Measurements from ENCODE around the gene HYOU1.
"Not testable (repeated sequence)": the region's sequence is repeated elsewhere in the genome, so short reads cannot be mapped to it uniquely, and the experiment has no call there.

Gene HYOU1, protein sequence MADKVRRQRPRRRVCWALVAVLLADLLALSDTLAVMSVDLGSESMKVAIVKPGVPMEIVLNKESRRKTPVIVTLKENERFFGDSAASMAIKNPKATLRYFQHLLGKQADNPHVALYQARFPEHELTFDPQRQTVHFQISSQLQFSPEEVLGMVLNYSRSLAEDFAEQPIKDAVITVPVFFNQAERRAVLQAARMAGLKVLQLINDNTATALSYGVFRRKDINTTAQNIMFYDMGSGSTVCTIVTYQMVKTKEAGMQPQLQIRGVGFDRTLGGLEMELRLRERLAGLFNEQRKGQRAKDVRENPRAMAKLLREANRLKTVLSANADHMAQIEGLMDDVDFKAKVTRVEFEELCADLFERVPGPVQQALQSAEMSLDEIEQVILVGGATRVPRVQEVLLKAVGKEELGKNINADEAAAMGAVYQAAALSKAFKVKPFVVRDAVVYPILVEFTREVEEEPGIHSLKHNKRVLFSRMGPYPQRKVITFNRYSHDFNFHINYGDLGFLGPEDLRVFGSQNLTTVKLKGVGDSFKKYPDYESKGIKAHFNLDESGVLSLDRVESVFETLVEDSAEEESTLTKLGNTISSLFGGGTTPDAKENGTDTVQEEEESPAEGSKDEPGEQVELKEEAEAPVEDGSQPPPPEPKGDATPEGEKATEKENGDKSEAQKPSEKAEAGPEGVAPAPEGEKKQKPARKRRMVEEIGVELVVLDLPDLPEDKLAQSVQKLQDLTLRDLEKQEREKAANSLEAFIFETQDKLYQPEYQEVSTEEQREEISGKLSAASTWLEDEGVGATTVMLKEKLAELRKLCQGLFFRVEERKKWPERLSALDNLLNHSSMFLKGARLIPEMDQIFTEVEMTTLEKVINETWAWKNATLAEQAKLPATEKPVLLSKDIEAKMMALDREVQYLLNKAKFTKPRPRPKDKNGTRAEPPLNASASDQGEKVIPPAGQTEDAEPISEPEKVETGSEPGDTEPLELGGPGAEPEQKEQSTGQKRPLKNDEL

DNA sequence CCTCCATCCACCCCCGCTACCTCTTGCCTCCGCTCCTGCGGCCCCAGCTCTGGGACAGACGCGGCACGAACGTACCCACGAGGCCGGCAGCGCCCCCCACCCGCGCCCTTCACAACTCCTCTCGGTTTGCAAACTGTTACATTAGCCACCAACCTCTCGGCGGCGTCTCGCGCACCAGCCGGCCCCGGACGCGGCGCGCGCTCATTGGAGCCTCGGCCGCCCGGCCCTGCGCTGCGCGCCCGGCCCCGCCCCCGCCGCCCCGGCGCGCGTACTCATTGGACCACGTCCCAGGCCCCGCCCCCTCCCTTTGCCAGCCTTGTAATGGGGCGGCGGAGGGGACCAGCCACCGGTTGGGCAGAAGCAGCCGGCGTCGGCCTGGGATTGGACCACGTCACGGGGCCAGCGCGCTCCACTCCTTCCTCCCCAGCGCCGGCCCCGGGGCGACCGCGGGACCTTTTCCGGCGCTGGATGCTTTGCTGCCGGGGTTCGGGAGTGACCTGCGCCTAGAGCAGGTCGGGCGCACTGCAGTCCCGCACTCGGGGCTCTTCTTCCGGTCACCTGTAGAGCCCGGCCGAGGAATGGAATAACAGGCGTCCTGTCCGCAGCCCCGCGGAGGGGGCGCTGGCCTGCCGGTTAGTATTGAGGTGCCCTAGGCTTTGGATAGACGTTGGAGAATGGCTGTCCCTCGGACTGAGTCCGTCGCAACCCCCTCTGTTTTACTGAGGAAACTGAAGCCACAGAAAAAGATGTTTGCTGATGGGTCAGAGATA, at the start of gene HYOU1:
TSS of gene HYOU1 (minus strand) at position 206 of the 770 bp plus-strand sequence. CDS start 1,045 bp downstream, outside the sequence.
- DNase-seq, result peak; percentile 99

DNA sequence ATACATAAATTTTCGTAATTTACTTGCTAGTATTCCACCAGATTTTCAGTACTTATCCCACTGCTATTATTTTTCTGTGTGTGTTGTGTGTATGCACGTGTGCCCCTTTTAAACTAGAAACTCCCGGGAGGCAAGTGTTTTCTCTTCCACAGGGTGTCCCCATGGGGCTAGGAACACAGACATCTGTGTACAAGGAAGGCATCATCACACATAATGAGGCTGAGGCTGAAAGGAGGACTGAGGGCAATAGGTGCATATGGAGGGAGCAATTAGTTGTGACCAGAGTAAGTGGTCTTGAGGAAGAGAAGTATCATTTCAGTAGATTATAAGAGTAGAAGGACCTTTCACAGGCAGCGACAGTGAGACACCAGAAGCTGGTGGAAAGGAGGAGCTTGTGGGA, 46.8 kb upstream of the HYOU1 start:
- DNase-seq, result peak; percentile 61

DNA sequence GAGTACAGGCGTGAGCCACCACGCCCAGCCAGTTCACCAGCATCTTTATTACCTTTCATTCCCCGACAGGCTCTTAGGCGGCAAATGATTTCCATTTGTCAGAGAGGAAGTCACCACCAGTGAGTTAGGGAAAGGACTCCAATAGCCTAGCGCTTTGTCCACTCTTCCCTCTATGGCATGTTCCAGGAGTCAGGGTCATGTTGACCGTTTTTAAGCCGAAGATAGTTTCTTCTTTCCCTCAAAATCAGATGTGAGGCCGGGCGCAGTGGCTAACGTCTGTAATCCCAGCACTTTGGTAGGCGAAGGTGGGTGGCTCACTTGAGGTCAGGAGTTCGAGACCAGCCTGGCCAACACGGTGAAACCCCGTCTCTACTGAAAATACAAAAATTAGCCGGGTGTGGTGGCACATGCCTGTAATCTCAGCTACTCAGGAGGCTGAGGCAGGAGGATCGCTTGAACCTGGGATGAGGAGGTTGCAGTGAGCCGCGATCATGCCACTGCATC, 46.2 kb upstream of the HYOU1 start:
- not testable (repeated sequence) for DNase-seq

DNA sequence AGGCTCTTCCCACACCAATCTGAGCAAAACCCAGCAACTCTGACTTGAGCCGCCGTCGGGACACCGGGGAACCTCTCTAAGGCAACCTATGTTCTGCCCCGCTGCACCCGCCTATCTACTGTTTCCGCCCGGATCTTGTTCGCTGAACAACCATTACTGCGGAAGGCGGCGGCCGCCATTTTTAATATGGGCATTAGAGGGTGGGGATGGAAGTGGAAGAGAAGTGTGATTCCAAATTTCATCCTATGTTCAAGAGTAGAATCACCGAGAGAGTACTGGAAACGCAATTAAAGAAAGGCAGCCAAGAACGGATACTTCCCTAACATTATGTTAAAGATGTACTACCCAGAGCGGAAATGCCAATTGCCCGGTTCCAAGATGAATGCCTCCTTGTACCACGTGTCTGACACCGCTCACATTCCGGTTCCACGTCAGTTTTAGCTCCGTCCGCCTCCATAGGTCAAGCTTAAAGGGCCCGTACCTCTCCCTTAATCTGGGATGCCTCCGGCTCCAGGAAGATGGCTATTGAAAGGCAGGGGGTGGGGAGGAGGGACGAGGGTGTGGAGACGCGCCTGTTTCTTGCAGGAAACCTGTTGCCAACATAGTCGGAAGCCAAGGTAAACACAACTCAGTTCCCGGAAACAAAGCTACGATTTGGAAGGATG, 44.9 kb upstream of the HYOU1 start, which contains the start of gene DPAGT1:
TSS of gene DPAGT1 (minus strand) at position 95 of the 665 bp plus-strand sequence. CDS start 198 bp downstream, outside the sequence.
- DNase-seq, result peak; percentile 97

DNA sequence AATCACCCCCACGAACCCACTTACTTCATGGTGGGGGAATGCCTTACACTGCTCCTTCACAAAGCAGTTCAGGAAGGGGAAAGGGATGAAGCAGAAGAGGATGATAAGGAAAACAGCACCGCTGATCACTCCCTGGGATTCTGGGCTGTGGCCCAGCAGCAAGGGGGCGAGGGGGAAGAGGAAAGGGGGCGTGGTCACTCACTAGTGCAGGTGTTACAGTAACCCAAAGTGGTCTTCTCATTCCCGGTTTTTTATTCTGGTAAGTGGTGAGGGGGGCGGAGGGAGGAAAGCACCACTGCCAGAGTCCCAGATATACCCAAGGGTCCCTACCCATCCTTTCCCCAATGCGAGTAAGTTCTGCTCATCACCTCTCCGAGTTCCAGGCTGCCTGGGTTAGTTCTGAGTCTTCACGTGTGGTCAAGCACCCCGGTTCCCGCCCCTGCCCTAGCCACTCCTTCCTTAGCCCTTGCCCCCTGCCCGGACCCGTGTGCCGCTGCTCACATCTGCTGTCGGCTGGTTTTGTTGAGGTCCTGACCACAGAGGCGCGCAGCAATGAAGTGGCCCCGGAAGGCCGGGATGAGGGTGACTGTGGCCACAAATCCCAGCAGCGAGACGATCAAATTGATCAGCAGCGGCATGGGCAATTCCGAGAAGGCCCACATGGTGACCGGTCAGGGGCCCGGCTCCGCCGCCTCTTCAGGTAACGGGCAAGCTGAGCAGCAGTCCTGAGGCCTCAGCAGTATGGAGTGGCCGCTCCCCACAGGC, 44.2 kb upstream of the HYOU1 start:
- DNase-seq, result peak; percentile 66

DNA sequence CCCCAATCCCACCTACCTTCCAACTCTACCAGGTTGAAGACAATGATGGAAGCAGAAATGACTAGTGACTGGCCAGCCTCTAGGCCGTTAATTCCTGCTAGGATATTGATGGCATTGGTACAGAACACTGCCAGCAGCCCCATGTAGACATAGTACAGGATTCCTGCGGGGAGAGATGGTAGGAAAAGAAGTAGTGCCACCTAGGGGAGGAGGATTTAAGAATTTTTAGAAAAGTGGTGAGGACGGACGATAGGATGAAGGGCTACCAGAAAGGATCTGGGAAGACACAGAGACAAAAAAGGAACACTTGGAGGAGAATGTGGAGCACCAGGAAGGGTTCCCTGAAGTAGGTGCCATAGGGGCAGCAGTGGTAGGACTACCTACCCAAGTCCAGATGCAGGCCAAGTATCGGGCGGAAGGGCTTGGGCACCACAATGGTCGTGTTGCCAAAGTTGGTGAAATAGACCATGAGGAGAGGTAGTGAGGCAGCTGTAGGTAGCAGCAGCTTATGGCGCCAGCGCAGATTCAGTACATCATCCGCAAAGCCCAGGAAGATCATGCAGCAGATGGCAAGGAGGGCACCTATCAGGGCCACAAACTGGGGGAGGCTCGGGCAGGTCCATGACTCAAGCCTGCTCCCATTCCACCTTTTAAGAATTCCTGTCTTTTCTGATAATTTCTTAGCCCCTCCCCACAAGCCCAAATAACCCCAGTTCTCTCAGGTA, 43.4 kb upstream of the HYOU1 start:
- DNase-seq, result peak; percentile 76

DNA sequence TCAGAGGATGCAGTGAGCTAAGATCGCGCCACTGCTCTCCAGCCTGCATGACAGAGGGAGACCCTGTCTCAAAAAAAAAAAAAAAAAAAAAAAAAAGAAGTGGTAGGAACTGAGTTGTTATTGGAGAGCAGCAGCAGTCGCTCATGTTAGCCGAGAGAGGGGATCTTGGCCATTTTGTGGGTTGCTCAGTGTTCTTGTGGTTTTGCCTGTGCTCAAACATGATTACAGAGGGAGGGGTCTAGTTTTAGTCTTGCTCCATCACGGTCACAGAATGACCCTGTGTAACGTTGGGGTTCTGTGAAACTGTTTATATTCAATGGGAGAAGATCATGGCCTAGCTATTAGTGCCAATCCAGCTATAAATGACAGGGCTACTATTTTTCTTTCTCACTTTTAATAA, 42.7 kb upstream of the HYOU1 start:
- peak; percentile 91 for DNase-seq

DNA sequence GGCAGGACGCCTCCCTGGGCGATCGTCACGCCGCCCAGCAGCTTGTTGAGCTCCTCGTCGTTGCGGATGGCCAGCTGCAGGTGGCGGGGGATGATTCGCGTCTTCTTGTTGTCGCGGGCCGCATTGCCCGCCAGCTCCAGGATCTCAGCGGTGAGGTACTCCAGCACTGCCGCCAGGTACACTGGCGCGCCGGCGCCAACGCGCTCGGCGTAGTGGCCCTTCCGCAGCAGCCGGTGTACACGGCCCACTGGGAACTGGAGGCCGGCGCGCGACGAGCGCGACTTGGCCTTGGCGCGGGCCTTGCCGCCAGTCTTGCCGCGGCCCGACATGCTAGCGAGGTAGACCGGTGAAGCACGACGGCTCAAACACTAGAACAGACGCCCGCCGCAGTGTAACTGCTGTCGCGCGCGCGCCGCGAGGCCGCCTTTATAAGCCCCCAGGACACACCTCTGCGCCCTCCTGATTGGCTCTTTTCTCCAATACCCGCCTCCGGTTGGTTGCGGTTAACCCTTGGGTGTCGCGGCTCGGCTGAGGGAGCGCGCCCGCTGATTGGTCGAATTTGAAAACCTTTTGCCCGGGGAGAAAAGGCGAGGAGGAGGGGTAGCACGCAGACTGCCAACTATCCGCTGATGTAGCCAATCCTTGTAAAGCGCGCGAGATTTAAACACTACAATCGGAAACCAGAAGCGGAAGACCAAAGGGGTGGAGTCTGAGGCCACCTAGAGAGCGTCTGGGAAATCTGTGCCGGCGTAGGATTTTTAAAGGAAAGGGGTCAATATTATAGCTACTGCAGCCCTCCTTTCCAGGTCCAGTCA, 38.3 kb upstream of the HYOU1 start:
- DNase-seq, result peak; percentile 100

DNA sequence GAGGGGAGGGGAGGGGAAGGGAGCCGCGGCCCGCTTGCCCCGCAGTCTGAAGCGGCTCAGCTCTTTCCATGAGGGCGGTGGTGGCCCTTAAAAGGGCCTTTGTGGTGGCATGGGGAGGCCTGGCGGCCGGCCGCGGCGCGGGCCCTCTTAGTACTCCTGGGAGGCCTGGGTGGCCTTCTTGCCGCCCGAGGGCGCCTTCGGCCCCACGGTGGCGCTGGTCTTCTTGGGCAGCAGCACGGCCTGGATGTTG, 37.7 kb upstream of the HYOU1 start:
- peak; percentile 87 for DNase-seq

DNA sequence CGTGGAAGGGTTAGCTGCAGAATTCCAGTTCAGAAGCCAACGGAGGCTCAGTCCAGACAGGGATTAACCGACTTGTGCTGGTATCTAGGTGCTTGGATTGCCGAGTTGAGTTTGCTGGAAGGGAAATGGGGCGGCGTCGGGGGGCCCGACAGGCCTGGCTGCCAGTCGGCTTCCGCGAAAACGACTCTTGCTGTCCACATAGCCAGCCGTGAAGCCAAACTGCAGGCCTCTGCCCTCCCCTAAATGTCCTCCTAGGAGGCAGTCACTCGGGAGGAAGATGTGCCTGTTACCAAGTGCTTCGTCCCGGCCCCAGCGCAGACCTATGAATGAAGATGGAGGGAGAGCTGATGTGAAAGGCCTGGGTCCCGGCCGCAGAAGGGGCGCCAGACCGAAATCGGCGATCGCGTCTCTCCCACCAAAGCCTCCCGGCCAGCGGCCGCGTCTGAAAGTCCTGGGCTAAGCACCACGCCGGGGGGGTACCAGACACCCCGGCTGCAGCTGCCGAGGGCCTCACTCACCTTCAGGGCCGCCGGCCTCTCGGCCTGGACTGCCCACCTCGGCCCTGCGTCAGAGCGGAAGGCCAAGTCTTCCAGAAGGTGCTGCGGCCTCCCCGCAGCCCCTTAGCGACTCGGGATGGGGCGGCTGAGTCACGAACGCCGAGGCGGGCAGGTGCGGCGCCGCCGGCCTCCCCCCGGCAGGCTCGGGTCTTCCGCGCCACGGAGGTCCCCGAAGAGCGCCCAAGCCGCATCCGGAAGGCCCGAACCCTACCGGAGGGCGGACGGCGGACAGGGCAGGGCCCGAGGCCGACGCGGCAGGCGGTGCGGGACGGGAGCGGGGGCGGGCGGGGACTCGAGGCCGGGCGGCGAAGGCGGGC, 37.2 kb upstream of the HYOU1 start:
- DNase-seq, result peak; percentile 60

DNA sequence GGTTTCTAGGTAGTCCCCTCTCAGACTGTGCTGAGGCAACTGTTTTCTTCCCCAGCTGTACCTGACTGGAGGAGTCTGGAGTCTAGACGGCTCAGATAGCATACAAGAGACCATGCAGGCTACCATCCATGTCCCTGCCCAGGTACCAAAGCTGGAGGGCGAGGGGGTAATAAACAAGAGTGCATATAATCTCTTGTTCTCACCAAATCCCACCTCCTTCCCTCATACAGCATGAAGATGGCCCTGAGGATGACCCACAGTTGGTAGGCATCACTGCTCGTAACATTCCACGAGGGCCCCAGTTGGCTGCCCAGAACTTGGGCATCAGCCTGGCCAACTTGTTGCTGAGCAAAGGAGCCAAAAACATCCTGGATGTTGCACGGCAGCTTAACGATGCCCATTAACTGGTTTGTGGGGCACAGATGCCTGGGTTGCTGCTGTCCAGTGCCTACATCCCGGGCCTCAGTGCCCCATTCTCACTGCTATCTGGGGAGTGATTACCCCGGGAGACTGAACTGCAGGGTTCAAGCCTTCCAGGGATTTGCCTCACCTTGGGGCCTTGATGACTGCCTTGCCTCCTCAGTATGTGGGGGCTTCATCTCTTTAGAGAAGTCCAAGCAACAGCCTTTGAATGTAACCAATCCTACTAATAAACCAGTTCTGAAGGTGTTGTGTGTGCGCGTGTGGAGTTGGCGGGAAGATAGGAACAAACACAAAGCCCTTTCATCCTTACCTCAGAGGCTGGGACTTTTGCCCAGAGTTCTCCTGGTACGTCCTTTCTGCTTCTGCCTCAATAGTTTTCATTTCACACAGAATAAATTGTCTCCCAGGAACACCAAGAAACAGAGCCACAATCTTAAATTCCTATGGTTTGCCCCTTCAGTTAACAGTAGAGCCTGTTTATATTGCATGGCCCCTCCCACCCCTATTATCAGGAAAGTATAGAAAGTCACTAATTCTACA, 36.2 kb upstream of the HYOU1 start:
- DNase-seq, result peak; percentile 50

DNA sequence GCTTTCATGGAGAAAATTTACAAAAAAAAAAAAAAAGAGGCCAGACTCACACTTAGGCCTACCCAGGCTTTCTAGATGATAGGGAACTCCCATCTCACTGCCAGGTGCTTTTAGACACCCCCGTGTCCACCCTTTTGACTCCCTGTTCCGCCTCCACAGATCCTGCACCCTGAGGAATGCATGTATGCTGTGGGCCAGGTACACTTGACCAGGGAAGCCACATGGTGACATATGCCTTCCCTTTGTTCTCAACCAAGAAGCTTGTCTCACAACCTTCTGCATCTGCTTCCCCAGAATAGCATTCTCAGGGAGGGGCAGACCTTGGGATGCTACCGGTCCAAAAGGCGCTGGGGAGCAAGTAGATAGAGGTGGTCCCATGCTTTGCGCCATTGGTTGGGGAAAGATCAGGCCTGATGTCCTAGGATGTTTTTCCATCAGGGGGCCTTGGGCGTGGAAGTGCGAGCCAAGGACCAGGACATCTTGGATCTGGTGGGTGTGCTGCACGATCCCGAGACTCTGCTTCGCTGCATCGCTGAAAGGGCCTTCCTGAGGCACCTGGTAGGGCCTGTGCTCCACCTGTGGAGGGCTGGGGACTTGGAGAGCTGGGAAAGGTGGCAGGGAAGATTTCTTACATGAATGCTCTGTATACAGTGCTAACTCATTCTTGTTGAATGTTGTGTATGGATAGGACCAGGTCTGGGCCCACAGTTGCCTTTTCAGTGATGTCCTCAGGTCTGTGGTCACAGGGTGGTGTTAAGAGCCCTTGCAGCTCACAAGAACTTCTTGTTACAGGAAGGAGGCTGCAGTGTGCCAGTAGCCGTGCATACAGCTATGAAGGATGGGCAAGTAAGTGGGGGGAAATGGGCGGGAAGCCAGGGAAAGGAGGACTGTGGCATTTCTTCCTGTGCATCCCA, 35.2 kb upstream of the HYOU1 start:
- DNase-seq, result peak; percentile 70

DNA sequence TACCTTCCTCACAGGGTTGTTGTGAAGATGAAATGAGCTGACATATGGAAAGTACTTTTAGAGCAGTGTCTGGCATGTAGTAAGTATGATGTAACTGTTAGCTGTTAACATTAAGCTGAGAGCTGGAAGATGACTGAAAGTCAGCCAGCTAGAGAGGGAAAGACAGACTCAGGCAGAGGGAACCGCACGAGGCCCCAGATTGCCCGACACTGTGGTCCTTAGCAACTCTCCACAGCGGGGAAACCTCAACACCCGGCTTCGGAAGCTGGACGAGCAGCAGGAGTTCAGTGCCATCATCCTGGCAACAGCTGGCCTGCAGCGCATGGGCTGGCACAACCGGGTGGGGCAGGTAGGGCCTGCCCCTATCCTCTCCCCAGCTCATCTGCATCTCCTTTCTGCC, 34.2 kb upstream of the HYOU1 start:
- DNase-seq, result peak; percentile 27

DNA sequence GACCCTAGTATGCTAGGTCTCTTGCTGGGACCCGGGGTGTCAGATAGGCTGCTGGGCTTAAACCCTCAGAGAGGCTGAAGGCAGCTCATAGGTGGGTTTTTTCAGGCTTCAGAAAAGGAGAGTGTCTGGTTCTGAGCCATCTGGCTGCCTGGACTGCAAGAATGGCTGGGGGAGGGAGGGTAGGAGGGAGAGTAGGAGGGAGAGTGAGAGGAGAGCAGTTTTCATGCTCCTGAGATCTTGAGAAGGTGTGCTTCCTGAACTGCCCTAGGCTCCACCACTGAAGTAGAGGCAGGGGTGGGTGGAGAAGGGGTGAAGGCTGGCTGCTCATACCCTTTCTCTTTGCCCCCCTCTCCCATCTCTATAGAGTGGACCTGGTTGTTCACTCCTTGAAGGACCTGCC, 32.3 kb upstream of the HYOU1 start:
- DNase-seq, result peak; percentile 29

DNA sequence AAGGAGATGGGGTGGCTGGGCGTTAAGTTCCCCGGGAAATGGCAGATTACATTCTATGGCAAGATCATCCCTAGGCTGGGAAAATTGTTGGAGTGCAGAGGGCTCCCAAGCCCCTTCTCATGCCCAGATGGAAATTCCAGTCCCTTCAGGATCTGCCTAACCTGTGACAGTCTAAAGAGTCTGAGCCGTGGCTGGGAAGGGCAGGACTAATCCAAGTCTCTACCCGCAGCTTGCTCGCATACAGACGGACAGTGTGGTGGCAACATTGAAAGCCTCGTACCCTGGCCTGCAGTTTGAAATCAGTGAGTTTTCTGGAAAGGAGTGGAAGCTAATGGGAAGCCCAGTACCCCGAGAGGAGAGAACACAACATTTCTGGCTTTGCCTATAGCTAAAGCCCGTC, 31.4 kb upstream of the HYOU1 start:
- DNase-seq, result no peak

DNA sequence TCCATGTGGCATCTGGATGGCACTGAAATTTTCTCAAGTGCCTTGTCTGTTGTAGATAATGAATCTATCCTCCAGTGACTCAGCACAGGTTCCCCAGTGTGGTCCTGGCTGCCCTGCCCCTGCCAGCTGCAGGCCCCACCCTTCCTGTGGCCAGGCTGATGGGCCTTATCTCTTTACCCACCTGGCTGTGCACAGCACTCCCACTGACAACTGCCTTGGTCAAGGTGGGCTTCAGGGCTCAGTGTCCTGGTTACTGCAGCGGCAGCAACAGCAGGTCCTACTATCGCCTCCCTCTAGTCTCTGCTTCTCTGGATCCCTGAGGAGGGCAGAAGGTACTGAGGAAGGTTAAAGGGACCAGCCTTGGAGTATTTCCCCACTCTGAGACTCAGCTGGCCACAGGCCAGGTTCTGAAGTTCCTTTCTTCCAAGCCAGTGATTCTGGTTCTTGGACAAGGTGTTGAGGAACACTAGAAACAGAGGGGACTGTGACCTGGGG, 30.8 kb upstream of the HYOU1 start:
- peak; percentile 98 for DNase-seq

Measured in hematopoietic multipotent progenitor cell treated with erythropoietin and hydrocortisone succinate and interleukin-3 and kit ligand, for 4 days (in vitro differentiated cells).